ENCODE data around the gene GNAI2. TPM values are rescaled to one million over a fixed set of nuclear protein-coding genes. Genes with fewer than 3 reads are reported as not detected.

Gene GNAI2
- total RNA-seq, 1 experiment from 2014 or later = 185 TPM

DNA sequence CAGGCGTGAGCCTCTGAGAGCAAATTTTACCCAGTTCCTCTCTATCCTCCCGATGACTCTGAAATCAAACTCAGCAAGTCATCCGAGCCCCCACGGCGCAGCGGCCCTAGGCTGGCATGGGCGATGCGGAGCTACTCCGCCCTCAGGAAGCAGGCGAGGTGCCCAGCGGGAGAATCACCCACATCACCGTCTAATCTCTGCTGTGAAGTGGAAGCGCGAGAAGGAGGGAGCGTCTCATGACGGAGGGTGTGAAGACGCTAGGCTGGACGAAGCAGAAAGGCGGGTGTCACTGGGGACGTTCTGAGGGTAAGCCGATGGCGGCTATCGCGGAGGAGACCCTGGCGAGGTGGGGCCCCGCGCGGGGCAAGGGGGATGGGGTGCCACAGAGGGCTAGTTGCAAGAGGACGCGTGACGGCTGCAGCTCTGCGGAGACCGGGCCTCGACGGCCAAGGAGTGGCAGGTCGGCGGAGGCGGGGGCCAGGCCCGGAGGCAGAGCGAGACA, 9.1 kb upstream of the GNAI2 start (continued):
- TF ChIP-seq, protein P1, sequence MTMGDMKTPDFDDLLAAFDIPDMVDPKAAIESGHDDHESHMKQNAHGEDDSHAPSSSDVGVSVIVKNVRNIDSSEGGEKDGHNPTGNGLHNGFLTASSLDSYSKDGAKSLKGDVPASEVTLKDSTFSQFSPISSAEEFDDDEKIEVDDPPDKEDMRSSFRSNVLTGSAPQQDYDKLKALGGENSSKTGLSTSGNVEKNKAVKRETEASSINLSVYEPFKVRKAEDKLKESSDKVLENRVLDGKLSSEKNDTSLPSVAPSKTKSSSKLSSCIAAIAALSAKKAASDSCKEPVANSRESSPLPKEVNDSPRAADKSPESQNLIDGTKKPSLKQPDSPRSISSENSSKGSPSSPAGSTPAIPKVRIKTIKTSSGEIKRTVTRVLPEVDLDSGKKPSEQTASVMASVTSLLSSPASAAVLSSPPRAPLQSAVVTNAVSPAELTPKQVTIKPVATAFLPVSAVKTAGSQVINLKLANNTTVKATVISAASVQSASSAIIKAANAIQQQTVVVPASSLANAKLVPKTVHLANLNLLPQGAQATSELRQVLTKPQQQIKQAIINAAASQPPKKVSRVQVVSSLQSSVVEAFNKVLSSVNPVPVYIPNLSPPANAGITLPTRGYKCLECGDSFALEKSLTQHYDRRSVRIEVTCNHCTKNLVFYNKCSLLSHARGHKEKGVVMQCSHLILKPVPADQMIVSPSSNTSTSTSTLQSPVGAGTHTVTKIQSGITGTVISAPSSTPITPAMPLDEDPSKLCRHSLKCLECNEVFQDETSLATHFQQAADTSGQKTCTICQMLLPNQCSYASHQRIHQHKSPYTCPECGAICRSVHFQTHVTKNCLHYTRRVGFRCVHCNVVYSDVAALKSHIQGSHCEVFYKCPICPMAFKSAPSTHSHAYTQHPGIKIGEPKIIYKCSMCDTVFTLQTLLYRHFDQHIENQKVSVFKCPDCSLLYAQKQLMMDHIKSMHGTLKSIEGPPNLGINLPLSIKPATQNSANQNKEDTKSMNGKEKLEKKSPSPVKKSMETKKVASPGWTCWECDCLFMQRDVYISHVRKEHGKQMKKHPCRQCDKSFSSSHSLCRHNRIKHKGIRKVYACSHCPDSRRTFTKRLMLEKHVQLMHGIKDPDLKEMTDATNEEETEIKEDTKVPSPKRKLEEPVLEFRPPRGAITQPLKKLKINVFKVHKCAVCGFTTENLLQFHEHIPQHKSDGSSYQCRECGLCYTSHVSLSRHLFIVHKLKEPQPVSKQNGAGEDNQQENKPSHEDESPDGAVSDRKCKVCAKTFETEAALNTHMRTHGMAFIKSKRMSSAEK (CRISPR knock-in tag; IDR thresholded peaks at IDR 0.05; ENCODE audit: borderline replicate concordance) = no peak
- TF ChIP-seq OVOL2 (CRISPR knock-in tag; IDR thresholded peaks at IDR 0.05; ENCODE audit: borderline replicate concordance) (no peak), NFYB (CRISPR knock-in tag; conservative IDR thresholded peaks at IDR 0.05; ENCODE audit: low read depth) (no peak), ZNF232 (CRISPR knock-in tag; IDR thresholded peaks at IDR 0.05) (no peak), GTF2I (CRISPR knock-in tag; conservative IDR thresholded peaks at IDR 0.05) (no peak), AFF4 (CRISPR knock-in tag; IDR thresholded peaks at IDR 0.05; ENCODE audit: borderline replicate concordance) (no peak), JAZF1 (CRISPR knock-in tag; IDR thresholded peaks at IDR 0.05) (no peak), NR2C2 (CRISPR knock-in tag; IDR thresholded peaks at IDR 0.05) (no peak), SOX15 (CRISPR knock-in tag; IDR thresholded peaks at IDR 0.05) (no peak), NFE2L1 (CRISPR knock-in tag; IDR thresholded peaks at IDR 0.05) (no peak), USF2 (CRISPR knock-in tag; IDR thresholded peaks at IDR 0.05) (no peak), ZNF416 (CRISPR knock-in tag; IDR thresholded peaks at IDR 0.05) (no peak), ZNF138 (CRISPR knock-in tag; conservative IDR thresholded peaks at IDR 0.05) (no peak)
- TF ChIP-seq, protein P2, sequence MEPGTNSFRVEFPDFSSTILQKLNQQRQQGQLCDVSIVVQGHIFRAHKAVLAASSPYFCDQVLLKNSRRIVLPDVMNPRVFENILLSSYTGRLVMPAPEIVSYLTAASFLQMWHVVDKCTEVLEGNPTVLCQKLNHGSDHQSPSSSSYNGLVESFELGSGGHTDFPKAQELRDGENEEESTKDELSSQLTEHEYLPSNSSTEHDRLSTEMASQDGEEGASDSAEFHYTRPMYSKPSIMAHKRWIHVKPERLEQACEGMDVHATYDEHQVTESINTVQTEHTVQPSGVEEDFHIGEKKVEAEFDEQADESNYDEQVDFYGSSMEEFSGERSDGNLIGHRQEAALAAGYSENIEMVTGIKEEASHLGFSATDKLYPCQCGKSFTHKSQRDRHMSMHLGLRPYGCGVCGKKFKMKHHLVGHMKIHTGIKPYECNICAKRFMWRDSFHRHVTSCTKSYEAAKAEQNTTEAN (CRISPR knock-in tag; IDR thresholded peaks at IDR 0.05) = no peak
- TF ChIP-seq, protein P3, sequence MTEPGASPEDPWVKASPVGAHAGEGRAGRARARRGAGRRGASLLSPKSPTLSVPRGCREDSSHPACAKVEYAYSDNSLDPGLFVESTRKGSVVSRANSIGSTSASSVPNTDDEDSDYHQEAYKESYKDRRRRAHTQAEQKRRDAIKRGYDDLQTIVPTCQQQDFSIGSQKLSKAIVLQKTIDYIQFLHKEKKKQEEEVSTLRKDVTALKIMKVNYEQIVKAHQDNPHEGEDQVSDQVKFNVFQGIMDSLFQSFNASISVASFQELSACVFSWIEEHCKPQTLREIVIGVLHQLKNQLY (CRISPR knock-in tag; IDR thresholded peaks at IDR 0.05) = no peak

Data from WTC11 (cell line).